GM12878 (cell line): ENCODE results near the gene VCL.

ENCODE experiments used
- CHD4 ChIP-seq: fragments of 200-600 bp; sonication (generic); IDR thresholded peaks from 2 replicates; pipeline ENCODE4 v1.6.1; 2016; ENCODE audit warnings: mild to moderate bottlenecking
- RCOR1 ChIP-seq: conservative IDR thresholded peaks from 2 replicates; pipeline ENCODE4 v1.6.1; 2012; ENCODE audit warnings: low read depth, low read length, improper control_type of control experiment
- TAF1 ChIP-seq: IDR thresholded peaks from 2 replicates; pipeline ENCODE4 v1.6.1; 2011; ENCODE audit warnings: mild to moderate bottlenecking, low read depth, low read length, borderline replicate concordance
- TF ChIP-seq, protein P1 (sequence below): fragments of 450-650 bp; IDR thresholded peaks from 2 replicates; pipeline ENCODE4 v1.6.1; 2016; ENCODE audit warnings: mild to moderate bottlenecking
- TF ChIP-seq, protein P2 (sequence below), 3 experiments: IDR thresholded peaks in 2 of 3; conservative IDR thresholded peaks in 1 of 3; 2 replicates each; pipeline ENCODE4 v1.5.1; 2011; ENCODE audit warnings: low read depth in 3 of 3, low read length in 3 of 3, mild to moderate bottlenecking in 3 of 3, control low read depth in 2 of 3, moderate library complexity in 2 of 3, inconsistent platforms in 1 of 3, mixed read lengths in 1 of 3; ENCODE audit not compliant: control insufficient read depth in 2 of 3, insufficient read depth in 1 of 3; ENCODE audit errors: extremely low read depth in 1 of 3

DNA sequence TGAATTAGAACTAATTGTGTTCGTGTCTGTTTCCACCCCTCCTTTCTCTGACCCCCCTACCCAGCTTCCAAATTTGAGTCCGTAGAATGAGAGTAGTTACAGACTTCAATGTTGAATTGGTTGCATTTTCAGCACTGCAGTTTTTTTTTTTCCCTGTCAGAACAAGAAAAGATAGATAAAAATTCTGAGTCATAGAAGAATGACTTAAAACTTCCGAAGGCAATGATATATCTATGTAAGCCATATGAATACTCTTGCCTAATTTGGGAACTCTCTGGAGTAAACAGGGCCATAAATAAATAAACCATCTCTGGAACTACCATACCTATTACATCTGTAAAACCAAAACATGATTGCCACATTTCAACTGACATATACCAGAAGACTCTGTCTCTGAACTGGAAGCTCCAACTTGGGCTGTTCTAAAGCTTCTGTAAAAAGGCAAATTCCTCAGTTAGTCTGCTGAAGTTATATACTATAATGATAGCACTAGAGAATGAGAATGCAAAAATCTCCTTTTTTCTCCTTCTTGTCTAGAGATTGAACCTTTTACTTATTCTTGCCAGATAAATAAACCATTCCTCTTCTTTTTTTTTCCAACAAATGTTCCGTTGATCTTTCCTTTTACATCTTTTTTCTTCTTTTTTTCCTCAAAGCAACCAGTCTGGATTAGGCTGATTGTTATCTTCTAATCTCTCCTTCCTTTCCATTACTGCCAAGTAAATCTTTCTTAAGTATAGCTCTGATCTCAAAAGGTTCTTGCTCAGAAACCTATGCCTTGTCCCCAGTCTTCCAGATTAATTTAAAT, 23.5 kb downstream of the VCL start:
- TF ChIP-seq TAF1 (no peak), RCOR1 (no peak), CHD4 (no peak)
- TF ChIP-seq, protein P1, sequence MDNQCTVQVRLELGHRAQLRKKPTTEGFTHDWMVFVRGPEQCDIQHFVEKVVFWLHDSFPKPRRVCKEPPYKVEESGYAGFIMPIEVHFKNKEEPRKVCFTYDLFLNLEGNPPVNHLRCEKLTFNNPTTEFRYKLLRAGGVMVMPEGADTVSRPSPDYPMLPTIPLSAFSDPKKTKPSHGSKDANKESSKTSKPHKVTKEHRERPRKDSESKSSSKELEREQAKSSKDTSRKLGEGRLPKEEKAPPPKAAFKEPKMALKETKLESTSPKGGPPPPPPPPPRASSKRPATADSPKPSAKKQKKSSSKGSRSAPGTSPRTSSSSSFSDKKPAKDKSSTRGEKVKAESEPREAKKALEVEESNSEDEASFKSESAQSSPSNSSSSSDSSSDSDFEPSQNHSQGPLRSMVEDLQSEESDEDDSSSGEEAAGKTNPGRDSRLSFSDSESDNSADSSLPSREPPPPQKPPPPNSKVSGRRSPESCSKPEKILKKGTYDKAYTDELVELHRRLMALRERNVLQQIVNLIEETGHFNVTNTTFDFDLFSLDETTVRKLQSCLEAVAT = no peak
- TF ChIP-seq, protein P2, sequence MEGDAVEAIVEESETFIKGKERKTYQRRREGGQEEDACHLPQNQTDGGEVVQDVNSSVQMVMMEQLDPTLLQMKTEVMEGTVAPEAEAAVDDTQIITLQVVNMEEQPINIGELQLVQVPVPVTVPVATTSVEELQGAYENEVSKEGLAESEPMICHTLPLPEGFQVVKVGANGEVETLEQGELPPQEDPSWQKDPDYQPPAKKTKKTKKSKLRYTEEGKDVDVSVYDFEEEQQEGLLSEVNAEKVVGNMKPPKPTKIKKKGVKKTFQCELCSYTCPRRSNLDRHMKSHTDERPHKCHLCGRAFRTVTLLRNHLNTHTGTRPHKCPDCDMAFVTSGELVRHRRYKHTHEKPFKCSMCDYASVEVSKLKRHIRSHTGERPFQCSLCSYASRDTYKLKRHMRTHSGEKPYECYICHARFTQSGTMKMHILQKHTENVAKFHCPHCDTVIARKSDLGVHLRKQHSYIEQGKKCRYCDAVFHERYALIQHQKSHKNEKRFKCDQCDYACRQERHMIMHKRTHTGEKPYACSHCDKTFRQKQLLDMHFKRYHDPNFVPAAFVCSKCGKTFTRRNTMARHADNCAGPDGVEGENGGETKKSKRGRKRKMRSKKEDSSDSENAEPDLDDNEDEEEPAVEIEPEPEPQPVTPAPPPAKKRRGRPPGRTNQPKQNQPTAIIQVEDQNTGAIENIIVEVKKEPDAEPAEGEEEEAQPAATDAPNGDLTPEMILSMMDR (IDR thresholded peaks at IDR 0.05 in 2 of 3, conservative IDR thresholded peaks at IDR 0.05 in 1 of 3; ENCODE audit: control insufficient read depth in 2 of 3, extremely low read depth in 1 of 3, insufficient read depth in 1 of 3, low read depth in 3 of 3, low read length in 3 of 3) = no peak
